H9 (cell line): Measurements from ENCODE around the gene MUS81. TPM values are rescaled to one million over a fixed set of nuclear protein-coding genes. Genes with fewer than 3 reads are reported as not detected.
A peak's percentile ranks its signal among the peaks of the same experiment; 100 is the strongest.
"Not testable (repeated sequence)": the region's sequence is repeated elsewhere in the genome, so short reads cannot be mapped to it uniquely, and the experiment has no call there.

Source experiments
- DNase-seq: peaks from one replicate; pipeline ENCODE4 v3.0.0-alpha.2; 2017
- H2AFZ ChIP-seq: one replicate; pipeline ENCODE4 v1.6.1; 2013; ENCODE audit warnings: mild to moderate bottlenecking, low read length, control low read depth, moderate library complexity
- H2AK5ac ChIP-seq: 2 replicates; pipeline ENCODE4 v1.6.1; 2013; ENCODE audit warnings: low read length, control low read depth, mixed read lengths; ENCODE audit not compliant: insufficient read length
- H2BK120ac ChIP-seq: one replicate; pipeline ENCODE4 v1.6.1; 2013; ENCODE audit warnings: low read depth, mild to moderate bottlenecking, low read length, control low read depth, inconsistent platforms; ENCODE audit not compliant: poor library complexity, severe bottlenecking
- H2BK12ac ChIP-seq: 2 replicates; pipeline ENCODE4 v1.6.1; 2013; ENCODE audit warnings: low read length, control low read depth, mixed read lengths, low read depth; ENCODE audit not compliant: insufficient read length
- H2BK15ac ChIP-seq: 2 replicates; pipeline ENCODE4 v1.6.1; 2013; ENCODE audit warnings: low read depth, low read length, control low read depth
- H2BK20ac ChIP-seq: one replicate; pipeline ENCODE4 v1.6.1; 2013; ENCODE audit warnings: low read depth, mild to moderate bottlenecking, low read length, control low read depth, inconsistent platforms; ENCODE audit not compliant: poor library complexity, severe bottlenecking
- H2BK5ac ChIP-seq: 2 replicates; pipeline ENCODE4 v1.6.1; 2013; ENCODE audit warnings: low read length, control low read depth, mixed read lengths; ENCODE audit not compliant: insufficient read length
- H3K14ac ChIP-seq: 2 replicates; pipeline ENCODE4 v1.6.1; 2013; ENCODE audit warnings: low read length, control low read depth; ENCODE audit not compliant: insufficient read depth
- H3K18ac ChIP-seq: 2 replicates; pipeline ENCODE4 v1.6.1; 2013; ENCODE audit warnings: low read depth, mild to moderate bottlenecking, mixed read lengths, low read length, control low read depth; ENCODE audit not compliant: insufficient read length
- H3K23ac ChIP-seq: 2 replicates; pipeline ENCODE4 v1.6.1; 2013; ENCODE audit warnings: low read length, control low read depth, mixed read lengths, low read depth; ENCODE audit not compliant: insufficient read length
- H3K23me2 ChIP-seq: 2 replicates; pipeline ENCODE4 v1.6.1; 2013; ENCODE audit warnings: low read depth, mild to moderate bottlenecking, mixed read lengths, low read length, control low read depth; ENCODE audit not compliant: insufficient read length, poor library complexity, severe bottlenecking
- H3K27ac ChIP-seq: 2 replicates; pipeline ENCODE4 v1.5.1; 2013; ENCODE audit warnings: low read length, control low read depth, mixed read lengths, low read depth; ENCODE audit not compliant: insufficient read length
- H3K27me3 ChIP-seq: 2 replicates; pipeline ENCODE4 v1.6.1; 2013; ENCODE audit warnings: low read length, control low read depth, inconsistent platforms; ENCODE audit not compliant: insufficient read depth
- H3K4ac ChIP-seq: 2 replicates; pipeline ENCODE4 v1.6.1; 2013; ENCODE audit warnings: low read depth, mild to moderate bottlenecking, control low read depth, inconsistent platforms, low read length, moderate library complexity
- H3K4me1 ChIP-seq: 2 replicates; pipeline ENCODE4 v1.6.1; 2013; ENCODE audit warnings: low read length, control low read depth, inconsistent platforms; ENCODE audit not compliant: insufficient read depth
- H3K4me2 ChIP-seq: 2 replicates; pipeline ENCODE4 v1.6.1; 2013; ENCODE audit warnings: low read length, control low read depth, mixed read lengths; ENCODE audit not compliant: insufficient read length, insufficient read depth
- H3K56ac ChIP-seq: 2 replicates; pipeline ENCODE4 v1.6.1; 2013; ENCODE audit warnings: low read depth, mild to moderate bottlenecking, mixed read lengths, low read length, control low read depth; ENCODE audit not compliant: insufficient read length
- H3K79me1 ChIP-seq: 2 replicates; pipeline ENCODE4 v1.6.1; 2013; ENCODE audit warnings: low read depth, mild to moderate bottlenecking, moderate library complexity, low read length, control low read depth, inconsistent platforms; ENCODE audit not compliant: insufficient read depth, poor library complexity, severe bottlenecking
- H3K79me2 ChIP-seq: 2 replicates; pipeline ENCODE4 v1.6.1; 2013; ENCODE audit warnings: low read length, control low read depth, inconsistent platforms; ENCODE audit not compliant: insufficient read depth
- H3K9ac ChIP-seq: 2 replicates; pipeline ENCODE4 v1.6.1; 2013; ENCODE audit warnings: low read length, control low read depth, mixed read lengths; ENCODE audit not compliant: insufficient read length; ENCODE audit errors: extremely low read depth
- H3K9me3 ChIP-seq: one replicate; pipeline ENCODE4 v1.6.1; 2013; ENCODE audit warnings: low read depth, low read length, inconsistent platforms; ENCODE audit not compliant: control insufficient read depth
- H3T11ph ChIP-seq: one replicate; pipeline ENCODE4 v1.6.1; 2013; ENCODE audit warnings: mild to moderate bottlenecking, low read length, control low read depth, inconsistent platforms
- H4K20me1 ChIP-seq: one replicate; pipeline ENCODE4 v1.6.1; 2013; ENCODE audit not compliant: control insufficient read depth, insufficient read length, insufficient read depth
- H4K5ac ChIP-seq: 2 replicates; pipeline ENCODE4 v1.6.1; 2013; ENCODE audit warnings: low read depth, mild to moderate bottlenecking, mixed read lengths, low read length, control low read depth; ENCODE audit not compliant: insufficient read length
- H4K8ac ChIP-seq: replicated peaks from 2 replicates; pipeline ENCODE4 v1.6.1; 2013; ENCODE audit warnings: low read length, control low read depth, mixed read lengths, low read depth; ENCODE audit not compliant: insufficient read length
- H4K91ac ChIP-seq: 2 replicates; pipeline ENCODE4 v1.6.1; 2013; ENCODE audit warnings: low read depth, mild to moderate bottlenecking, moderate library complexity, mixed read lengths, low read length, control low read depth; ENCODE audit not compliant: insufficient read length
- H3K27ac Mint-ChIP-seq, 3 experiments: 2 replicates in 2 of 3; 3 replicates in 1 of 3; pipeline ENCODE4 v1.8.0; 2020 to 2021; ENCODE audit warnings: mixed read lengths in 3 of 3, mild to moderate bottlenecking in 1 of 3, moderate library complexity in 1 of 3
- H3K27me3 Mint-ChIP-seq: 2 replicates; pipeline ENCODE4 v1.8.0; 2021; ENCODE audit warnings: low read depth, mild to moderate bottlenecking, moderate library complexity, mixed read lengths
- H3K36me3 Mint-ChIP-seq, 3 experiments: 2 replicates in 2 of 3; 3 replicates in 1 of 3; pipeline ENCODE4 v1.8.0; 2020 to 2021; ENCODE audit warnings: low read depth in 3 of 3, mixed read lengths in 3 of 3; ENCODE audit not compliant: insufficient read depth in 1 of 3
- H3K4me1 Mint-ChIP-seq, 2 experiments: 2 replicates each; pipeline ENCODE4 v1.8.0; 2020; ENCODE audit warnings: mixed read lengths in 2 of 2
- H3K4me3 Mint-ChIP-seq, 2 experiments: 2 replicates in 1 of 2; 3 replicates in 1 of 2; pipeline ENCODE4 v1.8.0; 2020 to 2021; ENCODE audit warnings: mild to moderate bottlenecking in 2 of 2, mixed read lengths in 2 of 2, moderate library complexity in 1 of 2
- H3K9me3 Mint-ChIP-seq, 2 experiments: 2 replicates in 1 of 2; 3 replicates in 1 of 2; pipeline ENCODE4 v1.8.0; 2020; ENCODE audit warnings: mild to moderate bottlenecking in 2 of 2, mixed read lengths in 2 of 2, moderate library complexity in 1 of 2
- CTCF ChIP-seq: fragments of 200-600 bp; sonication (generic); conservative IDR thresholded peaks from 3 replicates; pipeline ENCODE4 v1.8.0; 2021; ENCODE audit warnings: antibody characterized with exemption, mild to moderate bottlenecking
- WGBS: extraction: QIAGEN DNeasy Blood & Tissue Kit; methylation state at CpG from one replicate; pipeline ENCODE4 v1.1.7; 2013; ENCODE audit warnings: missing lambda C conversion rate, low lambda C conversion rate, mixed read lengths; ENCODE audit not compliant: insufficient read length; ENCODE audit errors: extremely low coverage; 5-methylcytosine and 5-hydroxymethylcytosine counted together
- total RNA-seq: library from RNA; stranded (reverse); gene quantifications from 2 replicates; pipeline ENCODE4 v1.2.1, GENCODE V29; 2021

The MUS81 gene
- total RNA-seq, 1 experiment from 2014 or later: 49.2 TPM

- H3K14ac ChIP-seq: no peak overlapping the region
- Mint-ChIP-seq H3K27me3 (peaks cover 20% of the 10 kb centered on the region), H3K4me3 (no peak overlapping the region; a peak in 1 of 5 replicates), H3K9me3 (peaks cover 3 to 7% of the 10 kb centered on the region in 2 experiments; a peak in 2 of 5 replicates), H3K27ac (0 out of 7 replicates have a peak overlapping the region, but pooled peaks of 1 of the 3 experiments have one; percentile 35), H3K4me1 (peaks cover 8 to 14% of the 10 kb centered on the region in 2 experiments), H3K36me3 (peaks cover 10 to 18% (median 11%) of the 10 kb centered on the region in 3 experiments; a peak in 6 of 7 replicates)
- no peak overlapping the region for H3K4ac ChIP-seq
- TF ChIP-seq CTCF: no peak
- H4K91ac ChIP-seq: no peak overlapping the region
- H3K9me3 ChIP-seq: no peaks in the 10 kb centered on the region
- H3K4me2 ChIP-seq: no peak overlapping the region
- H3K23me2 ChIP-seq: no peaks in the 10 kb centered on the region
- no peak overlapping the region for H3K9ac ChIP-seq
- no peak overlapping the region for H2BK120ac ChIP-seq
- no peak overlapping the region for H3T11ph ChIP-seq
- H3K23ac ChIP-seq: no peak overlapping the region
- H2AFZ ChIP-seq: no peak overlapping the region
- H4K5ac ChIP-seq: no peak overlapping the region
- H3K4me1 ChIP-seq: no peaks in the 10 kb centered on the region
- H4K20me1 ChIP-seq: no peaks in the 10 kb centered on the region
- H3K56ac ChIP-seq: no peak overlapping the region
- no peak overlapping the region for H2AK5ac ChIP-seq
- no peak overlapping the region for H2BK12ac ChIP-seq
- no peak overlapping the region for H2BK5ac ChIP-seq
- no CpG with 5 or more reads among the region's 3 CpGs for WGBS
- H2BK20ac ChIP-seq: no peak overlapping the region
- H3K27me3 ChIP-seq: no peaks in the 10 kb centered on the region
- H3K79me1 ChIP-seq: no peaks in the 10 kb centered on the region
- no peak overlapping the region for H3K27ac ChIP-seq
- H2BK15ac ChIP-seq: no peak overlapping the region
- no peak overlapping the region for H4K8ac ChIP-seq
- no peak for DNase-seq
- no peak overlapping the region for H3K18ac ChIP-seq
- no peaks in the 10 kb centered on the region for H3K79me2 ChIP-seq
Measured at GRCh38 chr11:65847746-65848145, 12.5 kb upstream of the MUS81 start.

DNA sequence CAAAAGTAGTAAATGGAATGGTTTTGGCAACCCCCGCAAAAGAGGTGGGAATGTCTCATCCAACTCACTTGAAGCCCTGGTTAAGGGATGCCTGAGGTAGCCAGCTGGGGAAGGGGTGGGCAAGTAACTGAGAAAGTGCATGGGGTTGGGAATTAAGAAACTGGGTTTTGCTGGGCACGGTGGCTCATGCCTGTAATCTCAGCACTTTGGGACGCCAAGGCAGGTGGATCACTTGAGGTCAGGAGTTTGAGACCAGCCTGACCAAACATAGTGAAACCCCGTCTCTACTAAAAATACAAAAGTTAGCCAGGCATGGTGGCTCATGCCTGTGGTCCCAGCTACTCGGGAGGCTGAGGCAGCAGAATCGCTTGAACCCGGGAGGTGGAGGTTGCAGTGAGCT, 11.5 kb upstream of the MUS81 start:
- not testable (repeated sequence) for H4K20me1 ChIP-seq, H2BK12ac ChIP-seq, H3K4me1 ChIP-seq, H3K9me3 Mint-ChIP-seq, H3K56ac ChIP-seq, H3T11ph ChIP-seq, H3K79me2 ChIP-seq, H3K27me3 ChIP-seq, H3K27ac Mint-ChIP-seq, H2BK15ac ChIP-seq, H2BK20ac ChIP-seq, H3K79me1 ChIP-seq, H2AFZ ChIP-seq, H2BK5ac ChIP-seq, H3K27ac ChIP-seq, H2AK5ac ChIP-seq, H4K5ac ChIP-seq, DNase-seq, H3K18ac ChIP-seq, H3K9me3 ChIP-seq, H3K4ac ChIP-seq, H4K8ac ChIP-seq, H2BK120ac ChIP-seq, H3K9ac ChIP-seq, H3K14ac ChIP-seq, H3K23ac ChIP-seq, H4K91ac ChIP-seq, H3K23me2 ChIP-seq, H3K4me2 ChIP-seq
- Mint-ChIP-seq H3K27me3 (peaks cover 17% of the 10 kb centered on the region), H3K4me3 (peak overlapping the region in 1 of 2 experiments; percentile 38; a peak in 1 of 5 replicates), H3K4me1 (peaks cover 8 to 14% of the 10 kb centered on the region in 2 experiments), H3K36me3 (peaks cover 17 to 26% (median 18%) of the 10 kb centered on the region in 3 experiments)
- WGBS: no CpG with 5 or more reads among the region's 7 CpGs
